Hematopoietic multipotent progenitor cell treated with erythropoietin and hydrocortisone succinate and interleukin-3 and kit ligand, for 4 days (in vitro differentiated cells): ENCODE measurements around the gene COX8A.

ENCODE experiments used
- DNase-seq: peaks from one replicate; pipeline ENCODE4 v3.0.0-alpha.2; 2015

Gene COX8A

GRCh38 chr11:64003807-64004589, 29.6 kb downstream of the COX8A start:
- no peak for DNase-seq

GRCh38 chr11:64004590-64004984, 30.2 kb downstream of the COX8A start:
- DNase-seq, result no peak

- DNase-seq, result no peak
Measured at GRCh38 chr11:64005691-64006090, 31.3 kb downstream of the COX8A start.

- DNase-seq, result no peak
Measured at GRCh38 chr11:64006398-64006797, 32.0 kb downstream of the COX8A start.

GRCh38 chr11:64007160-64007628, 32.8 kb downstream of the COX8A start:
- peak; percentile 46 for DNase-seq

GRCh38 chr11:64007629-64008282, 33.3 kb downstream of the COX8A start:
- peak; percentile 92 for DNase-seq

GRCh38 chr11:64008283-64008913, 34.0 kb downstream of the COX8A start:
- DNase-seq, result no peak

GRCh38 chr11:64008914-64009633, 34.7 kb downstream of the COX8A start:
- no peak for DNase-seq

GRCh38 chr11:64009710-64010109, 35.3 kb downstream of the COX8A start:
- DNase-seq, result no peak

- DNase-seq, result no peak
Measured at GRCh38 chr11:64010783-64011182, 36.4 kb downstream of the COX8A start.

GRCh38 chr11:64011371-64011770, 37.0 kb downstream of the COX8A start:
- no peak for DNase-seq

- DNase-seq, result no peak
Measured at GRCh38 chr11:64013141-64013896, 38.9 kb downstream of the COX8A start.

- DNase-seq, result no peak
Measured at GRCh38 chr11:64014356-64014755, 39.9 kb downstream of the COX8A start.

GRCh38 chr11:64015510-64015909, 41.1 kb downstream of the COX8A start:
- DNase-seq, result no peak

- no peak for DNase-seq
Measured at GRCh38 chr11:64015935-64016845, 41.8 kb downstream of the COX8A start.

GRCh38 chr11:64017945-64018224, 43.5 kb downstream of the COX8A start:
- DNase-seq, result no peak

- DNase-seq, result no peak
Measured at GRCh38 chr11:64018310-64018709, 43.9 kb downstream of the COX8A start.

- no peak for DNase-seq
Measured at GRCh38 chr11:64019106-64020037, 45.0 kb downstream of the COX8A start.

GRCh38 chr11:64020976-64021756, 46.7 kb downstream of the COX8A start:
- DNase-seq, result no peak

GRCh38 chr11:64021757-64022093, 47.3 kb downstream of the COX8A start:
- no peak for DNase-seq
